BLaER1 (cell line): ENCODE data around the gene KCTD15.
"Not testable (repeated sequence)": the region's sequence is repeated elsewhere in the genome, so short reads cannot be mapped to it uniquely, and the experiment has no call there.

Experiments
- H3K27ac ChIP-seq: shearing (Covaris generic); formaldehyde crosslinking; 2 replicates; pipeline ENCODE4 v1.8.1; 2022
- H3K27me3 ChIP-seq: shearing (Covaris generic); formaldehyde crosslinking; 2 replicates; pipeline ENCODE4 v1.8.1; 2022
- H3K36me3 ChIP-seq: shearing (Covaris generic); formaldehyde crosslinking; 2 replicates; pipeline ENCODE4 v1.8.1; 2022
- H3K4me1 ChIP-seq: shearing (Covaris generic); formaldehyde crosslinking; 2 replicates; pipeline ENCODE4 v1.8.1; 2022
- H3K4me2 ChIP-seq: shearing (Covaris generic); formaldehyde crosslinking; 2 replicates; pipeline ENCODE4 v1.8.1; 2022
- H3K4me3 ChIP-seq: shearing (Covaris generic); formaldehyde crosslinking; 2 replicates; pipeline ENCODE4 v1.8.1; 2022
- H3K9ac ChIP-seq: shearing (Covaris generic); formaldehyde crosslinking; 2 replicates; pipeline ENCODE4 v1.8.1; 2022
- H3K9me3 ChIP-seq: shearing (Covaris generic); formaldehyde crosslinking; 2 replicates; pipeline ENCODE4 v1.8.1; 2022
- H4K20me1 ChIP-seq: shearing (Covaris generic); formaldehyde crosslinking; 2 replicates; pipeline ENCODE4 v1.8.1; 2022
- Cebpa-rat ChIP-seq: shearing (Covaris generic); IDR thresholded peaks from 2 replicates; pipeline ENCODE4 v1.8.1; 2022

Gene KCTD15

DNA sequence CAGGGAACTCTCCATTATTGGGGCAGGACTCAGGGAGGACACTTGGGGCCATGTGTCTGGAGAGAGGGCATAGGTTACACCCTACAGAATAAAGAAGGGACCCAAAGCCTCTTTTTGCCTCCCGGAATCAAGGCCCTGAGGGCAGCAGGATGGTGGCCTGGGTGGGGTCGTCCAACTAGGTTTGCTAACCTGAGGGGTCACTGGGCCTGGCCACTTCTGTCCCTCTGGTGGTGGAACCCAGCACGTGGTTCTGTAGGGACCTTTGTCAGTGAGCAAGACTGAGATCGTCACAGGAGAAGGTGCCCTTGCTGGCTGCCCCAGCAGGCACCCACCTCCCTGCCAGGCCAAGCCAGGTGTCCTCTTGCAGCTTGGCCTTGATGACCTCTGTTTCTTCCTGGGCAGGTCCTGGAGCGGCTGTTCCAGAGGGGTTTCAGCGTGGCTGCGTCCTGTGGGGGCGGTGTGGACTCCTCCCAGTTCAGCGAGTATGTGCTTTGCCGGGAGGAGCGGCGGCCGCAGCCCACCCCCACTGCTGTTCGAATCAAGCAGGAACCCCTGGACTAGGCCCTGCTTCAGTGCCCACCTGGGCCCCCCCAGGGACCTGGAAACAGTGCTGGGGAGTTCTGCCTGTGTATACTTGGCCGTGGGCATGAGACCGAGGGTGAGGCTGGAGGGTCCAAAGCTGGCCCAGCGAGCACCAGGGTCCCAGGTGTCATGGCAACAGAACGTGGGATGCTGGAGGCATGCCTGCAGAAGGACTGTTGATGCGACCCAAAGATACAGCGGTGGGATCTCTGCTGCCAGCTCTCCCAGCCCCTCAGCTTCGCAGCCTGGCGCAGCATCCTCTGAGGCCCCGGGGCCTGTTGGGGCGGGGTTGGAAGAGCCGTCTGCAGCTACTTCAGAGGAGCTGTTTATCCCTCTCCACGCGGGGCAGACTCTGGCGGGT, 16.0 kb downstream of the KCTD15 start:
- no peak for TF ChIP-seq Cebpa-rat
- peaks cover 70% of the 10 kb centered on the region for H3K36me3 ChIP-seq
- H3K27ac ChIP-seq: no peak overlapping the region
- H3K4me2 ChIP-seq: no peak overlapping the region
- H3K4me3 ChIP-seq: no peak overlapping the region
- H3K9ac ChIP-seq: no peak overlapping the region
- no peaks in the 10 kb centered on the region for H3K27me3 ChIP-seq
- no peaks in the 10 kb centered on the region for H3K9me3 ChIP-seq
- H3K4me1 ChIP-seq: peaks cover 34% of the 10 kb centered on the region
- peaks cover 31% of the 10 kb centered on the region for H4K20me1 ChIP-seq

GRCh38 chr19:33813391-33814101, 16.9 kb downstream of the KCTD15 start:
- Histone ChIP-seq H3K9ac (no peak overlapping the region), H3K36me3 (peaks cover 62% of the 10 kb centered on the region), H3K9me3 (no peaks in the 10 kb centered on the region), H4K20me1 (peaks cover 24% of the 10 kb centered on the region), H3K27me3 (no peaks in the 10 kb centered on the region), H3K4me2 (no peak overlapping the region), H3K27ac (no peak overlapping the region), H3K4me1 (peaks cover 37% of the 10 kb centered on the region), H3K4me3 (no peak overlapping the region)
- TF ChIP-seq Cebpa-rat: no peak

DNA sequence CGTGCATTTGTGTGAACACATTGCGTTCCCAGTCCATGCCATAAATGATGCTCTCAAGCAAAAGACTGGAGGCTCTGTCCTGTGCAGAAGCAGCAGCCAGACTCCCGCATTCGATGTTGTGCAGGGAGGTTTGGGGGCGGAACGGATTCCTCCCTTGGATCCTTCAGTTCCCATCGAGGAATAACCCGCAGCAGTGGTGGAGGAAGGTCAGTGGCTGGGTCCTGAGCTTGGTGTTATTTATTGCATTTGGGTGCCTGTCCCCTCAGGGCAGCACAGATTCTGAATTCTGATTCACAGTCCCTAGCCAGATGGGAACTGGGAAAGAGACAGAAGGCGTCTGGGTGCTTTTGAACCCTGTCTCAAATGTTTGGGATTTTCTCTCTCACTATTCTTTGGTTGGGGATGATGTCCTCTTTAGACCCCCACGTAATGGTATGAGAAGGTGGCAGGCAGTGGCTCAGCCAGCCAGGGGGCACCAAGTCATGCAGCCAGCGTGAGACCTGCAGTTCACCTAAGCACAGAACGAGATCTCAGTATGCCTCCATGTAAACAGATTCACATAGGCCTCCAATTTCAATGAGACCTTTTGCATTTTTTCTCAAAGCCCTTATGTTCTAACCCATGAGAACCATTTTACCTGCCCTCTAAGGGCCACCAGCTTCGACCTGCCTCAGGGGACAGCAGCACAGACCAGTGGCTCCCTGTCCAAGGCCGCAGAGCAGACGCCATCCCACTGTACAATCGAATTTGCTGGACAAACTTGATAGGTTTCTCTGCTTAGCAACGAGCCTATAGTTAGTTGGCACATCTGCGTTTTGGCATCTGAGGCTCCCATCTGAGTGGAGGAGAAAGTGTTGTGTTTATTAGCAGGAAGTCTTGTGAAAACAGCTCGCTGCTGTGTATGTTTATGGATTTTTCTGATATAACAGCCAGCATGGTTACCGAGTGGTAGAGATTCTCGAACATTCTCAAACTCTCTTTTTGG, 17.8 kb downstream of the KCTD15 start:
- no peak overlapping the region for H3K4me2 ChIP-seq
- no peaks in the 10 kb centered on the region for H3K27me3 ChIP-seq
- peaks cover 53% of the 10 kb centered on the region for H3K36me3 ChIP-seq
- no peaks in the 10 kb centered on the region for H3K9me3 ChIP-seq
- no peak overlapping the region for H3K27ac ChIP-seq
- TF ChIP-seq Cebpa-rat: no peak
- H3K4me1 ChIP-seq: peaks cover 46% of the 10 kb centered on the region
- no peak overlapping the region for H3K9ac ChIP-seq
- peaks cover 22% of the 10 kb centered on the region for H4K20me1 ChIP-seq
- H3K4me3 ChIP-seq: no peak overlapping the region

- H4K20me1 ChIP-seq: 0 out of 2 replicates have a peak, but pooled peaks cover 12% of the 10 kb centered on the region
- 0 out of 2 replicates have a peak overlapping the region, but pooled peaks have one; percentile 58 for H3K27ac ChIP-seq
- H3K9ac ChIP-seq: no peak overlapping the region
- H3K4me1 ChIP-seq: peaks cover 56% of the 10 kb centered on the region
- H3K9me3 ChIP-seq: no peaks in the 10 kb centered on the region
- H3K36me3 ChIP-seq: peaks cover 41% of the 10 kb centered on the region
- H3K4me3 ChIP-seq: no peak overlapping the region
- peak overlapping the region; percentile 98 for H3K4me2 ChIP-seq
- no peak for TF ChIP-seq Cebpa-rat
- H3K27me3 ChIP-seq: no peaks in the 10 kb centered on the region
These were observed 19.0 kb downstream of the KCTD15 start for GRCh38 chr19:33815380-33816340.

GRCh38 chr19:33818411-33818810, 21.7 kb downstream of the KCTD15 start:
- H3K4me1 ChIP-seq: peaks cover 76% of the 10 kb centered on the region
- peaks cover 14% of the 10 kb centered on the region for H3K36me3 ChIP-seq
- H4K20me1 ChIP-seq: 0 out of 2 replicates have a peak, but pooled peaks cover 6% of the 10 kb centered on the region
- peak overlapping the region; percentile 10; the same call in 1 of the 2 replicates for H3K9ac ChIP-seq
- TF ChIP-seq Cebpa-rat: no peak
- peak overlapping the region; percentile 98 for H3K4me2 ChIP-seq
- H3K27ac ChIP-seq: peak overlapping the region; percentile 95
- 0 out of 2 replicates have a peak overlapping the region, but pooled peaks have one; percentile 65 for H3K4me3 ChIP-seq
- no peaks in the 10 kb centered on the region for H3K27me3 ChIP-seq
- no peaks in the 10 kb centered on the region for H3K9me3 ChIP-seq

DNA sequence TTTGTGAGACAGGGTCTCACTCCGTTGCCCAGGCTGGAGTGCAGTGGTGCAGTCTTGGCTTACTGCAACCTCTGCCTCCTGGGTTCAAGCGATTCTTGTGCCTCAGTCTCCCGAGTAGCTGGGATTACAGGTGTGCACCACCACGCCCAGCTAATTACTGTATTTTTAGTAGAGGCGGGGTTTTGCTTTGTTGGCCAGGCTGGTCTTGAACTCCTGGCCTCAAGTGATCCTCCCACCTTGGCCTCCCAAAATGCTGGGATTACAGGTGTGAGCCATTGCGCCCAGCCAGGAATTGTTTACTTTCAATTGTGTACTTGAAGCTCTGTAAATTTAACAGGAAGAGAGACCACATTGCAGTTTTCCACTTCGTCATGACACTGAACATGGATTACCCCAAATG, 22.4 kb downstream of the KCTD15 start:
- not testable (repeated sequence) for H3K36me3 ChIP-seq, H4K20me1 ChIP-seq, H3K27me3 ChIP-seq, H3K9me3 ChIP-seq
- H3K27ac ChIP-seq: peak overlapping the region; percentile 95
- peak overlapping the region; percentile 98 for H3K4me2 ChIP-seq
- H3K4me3 ChIP-seq: peak overlapping the region; percentile 65
- H3K4me1 ChIP-seq: peaks cover 77% of the 10 kb centered on the region
- peak overlapping the region; percentile 79 for H3K9ac ChIP-seq

- no peak for TF ChIP-seq Cebpa-rat
- H3K27me3 ChIP-seq: no peaks in the 10 kb centered on the region
- H3K27ac ChIP-seq: peak overlapping the region; percentile 95
- H3K4me2 ChIP-seq: peak overlapping the region; percentile 98
- H3K9ac ChIP-seq: peak overlapping the region; percentile 79
- no peaks in the 10 kb centered on the region for H4K20me1 ChIP-seq
- H3K36me3 ChIP-seq: peaks cover 3% of the 10 kb centered on the region
- peaks cover 77% of the 10 kb centered on the region for H3K4me1 ChIP-seq
- H3K4me3 ChIP-seq: peak overlapping the region; percentile 65
- no peaks in the 10 kb centered on the region for H3K9me3 ChIP-seq
These were observed 22.8 kb downstream of the KCTD15 start for GRCh38 chr19:33819506-33819879.
